Activated T-cell treated with anti-CD3 and anti-CD28 coated beads for 24 hours (primary cell): ENCODE data around the gene RPL9.
"Not testable (repeated sequence)": the region's sequence is repeated elsewhere in the genome, so short reads cannot be mapped to it uniquely, and the experiment has no call there.

Experiments
- DNase-seq: peaks from one replicate; pipeline ENCODE4 v3.0.0-alpha.2; 2020; ENCODE audit warnings: low read depth

The RPL9 gene

DNA sequence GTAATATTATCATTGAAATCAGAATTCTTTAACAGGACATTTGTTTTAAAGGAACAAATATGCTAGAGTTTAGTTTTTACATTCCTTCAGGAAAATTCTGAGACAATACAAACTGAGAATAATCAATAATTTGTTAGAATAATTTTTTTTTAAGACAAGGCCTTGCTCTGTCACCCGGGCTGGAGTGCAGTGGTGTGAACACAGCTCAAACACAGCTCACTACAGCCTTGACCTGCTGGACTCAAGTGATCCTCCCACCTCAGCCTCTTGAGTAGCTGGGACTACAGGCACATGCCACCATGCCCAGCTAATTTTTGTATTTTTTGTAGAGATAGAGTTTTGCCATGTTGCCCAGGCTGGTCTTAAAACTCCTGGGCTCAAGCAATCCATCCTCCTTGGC, 33.4 kb downstream of the RPL9 start:
- DNase-seq = not testable (repeated sequence)

GRCh38 chr4:39422247-39422646, 36.5 kb downstream of the RPL9 start:
- no peak for DNase-seq

- no peak for DNase-seq
Observed at GRCh38 chr4:39415678-39416283, 42.9 kb downstream of the RPL9 start.

DNA sequence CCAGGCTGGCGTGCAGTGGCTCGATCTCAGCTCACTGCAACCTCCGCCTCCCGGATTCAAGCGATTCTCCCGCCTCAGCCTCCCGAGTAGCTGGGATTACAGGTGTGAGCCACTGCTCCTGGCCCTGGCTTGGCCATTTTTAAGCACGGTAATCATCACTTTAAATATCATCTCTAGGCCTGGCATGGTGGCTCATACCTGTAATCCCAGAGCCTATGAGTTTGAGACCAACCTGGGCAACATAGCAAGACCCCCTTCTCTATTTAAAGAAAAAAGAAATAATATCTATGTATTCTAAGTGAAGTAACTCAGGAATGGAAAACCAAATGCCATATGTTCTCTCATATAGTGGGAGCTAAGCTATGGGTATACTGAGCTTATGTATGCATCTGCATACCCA, 47.2 kb downstream of the RPL9 start:
- DNase-seq = not testable (repeated sequence)

DNA sequence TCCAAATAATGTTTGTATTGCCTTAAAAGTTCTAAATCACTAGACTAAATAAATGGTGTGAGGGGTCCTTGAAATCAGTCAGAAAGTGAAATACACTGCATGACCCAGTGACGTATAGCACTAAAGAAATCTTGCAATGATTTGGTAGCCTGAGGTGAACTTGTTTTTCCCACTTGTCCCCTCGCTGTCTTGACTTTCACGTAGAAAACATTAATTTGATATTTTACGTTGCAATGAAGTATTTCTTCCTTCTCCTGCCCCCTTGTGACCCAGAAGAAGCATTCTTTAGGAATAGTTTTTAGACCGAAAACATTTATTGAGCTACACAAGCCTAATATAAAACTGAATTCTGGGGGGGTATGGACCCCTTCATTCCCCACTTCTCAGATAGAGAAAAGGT, 48.3 kb downstream of the RPL9 start:
- no peak for DNase-seq

DNA sequence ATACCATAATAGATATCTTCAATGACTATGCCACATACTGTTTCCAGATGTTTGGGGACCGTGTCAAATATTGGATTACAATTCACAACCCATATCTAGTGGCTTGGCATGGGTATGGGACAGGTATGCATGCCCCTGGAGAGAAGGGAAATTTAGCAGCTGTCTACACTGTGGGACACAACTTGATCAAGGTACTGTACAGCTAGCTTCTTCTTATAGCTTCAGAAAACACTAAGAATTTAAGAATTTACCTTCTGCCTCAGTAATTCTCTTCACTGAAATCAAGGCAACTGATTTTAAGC, 51.2 kb downstream of the RPL9 start:
- no peak for DNase-seq

DNA sequence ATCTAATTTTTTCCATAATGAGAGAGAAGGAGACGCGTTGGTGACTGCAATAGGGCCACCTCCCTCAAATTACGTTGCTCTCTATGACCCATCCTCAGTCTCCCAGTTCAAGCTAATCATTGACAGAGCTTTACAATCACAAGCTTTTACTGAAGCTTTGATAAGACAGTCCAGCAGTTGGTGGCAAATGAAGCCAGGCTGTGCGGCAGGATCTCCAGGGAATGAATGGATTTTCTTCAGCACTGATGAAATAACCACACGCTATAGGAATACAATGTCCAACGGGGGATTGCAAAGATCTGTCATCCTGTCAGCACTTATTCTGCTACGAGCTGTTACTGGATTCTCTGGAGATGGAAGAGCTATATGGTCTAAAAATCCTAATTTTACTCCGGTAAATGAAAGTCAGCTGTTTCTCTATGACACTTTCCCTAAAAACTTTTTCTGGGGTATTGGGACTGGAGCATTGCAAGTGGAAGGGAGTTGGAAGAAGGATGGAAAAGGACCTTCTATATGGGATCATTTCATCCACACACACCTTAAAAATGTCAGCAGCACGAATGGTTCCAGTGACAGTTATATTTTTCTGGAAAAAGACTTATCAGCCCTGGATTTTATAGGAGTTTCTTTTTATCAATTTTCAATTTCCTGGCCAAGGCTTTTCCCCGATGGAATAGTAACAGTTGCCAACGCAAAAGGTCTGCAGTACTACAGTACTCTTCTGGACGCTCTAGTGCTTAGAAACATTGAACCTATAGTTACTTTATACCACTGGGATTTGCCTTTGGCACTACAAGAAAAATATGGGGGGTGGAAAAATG, 51.7 kb downstream of the RPL9 start, which contains the start of gene KLB:
KLB (plus strand) TSS at position 168 of the 821 bp plus-strand sequence; CDS start at position 188, 20 bp downstream.
- no peak for DNase-seq
